H1 (cell line): ENCODE results near the gene MESD. TPM values are rescaled to one million over a fixed set of nuclear protein-coding genes. Genes with fewer than 3 reads are reported as not detected.

Experiments
- GTF2F1 ChIP-seq: IDR thresholded peaks from 2 replicates; pipeline ENCODE4 v1.6.1; 2012; ENCODE audit warnings: low read depth, low read length, improper control_type of control experiment, borderline replicate concordance
- SP4 ChIP-seq: IDR thresholded peaks from 2 replicates; pipeline ENCODE4 v1.6.1; 2012; ENCODE audit warnings: low read length, inconsistent platforms
- SRF ChIP-seq: IDR thresholded peaks from 2 replicates; pipeline ENCODE4 v1.6.1; 2011; ENCODE audit warnings: mild to moderate bottlenecking, low read depth, low read length, moderate library complexity
- USF2 ChIP-seq: IDR thresholded peaks from 2 replicates; pipeline ENCODE4 v1.6.1; 2011; ENCODE audit warnings: low read length, improper control_type of control experiment
- polyA plus RNA-seq, 7 experiments: library from polyadenylated mRNA; depleted of rRNA in 3 of 7; stranded (reverse) in 5 of 7; unstranded in 2 of 7; fragments of >200 nt in 5 of 7; fragments of 200-250 nt in 2 of 7; gene quantifications; 1 replicate in 5 of 7; 2 replicates in 1 of 7; 4 replicates in 1 of 7; pipeline versions ENCODE4 v1.2.1 to v1.2.3, GENCODE V29; 2011 to 2013; ENCODE audit warnings: missing spikeins in 2 of 7, mixed read lengths in 2 of 7
- total RNA-seq: library from RNA; stranded (reverse); fragmentation: NEBNext Ultra II Directional; extraction: Animal tissue kit (Norgen Biotek cat#: 25700); gene quantifications from 2 replicates; pipeline ENCODE4 v1.2.1, GENCODE V29; 2021

Gene MESD
- total and polyA plus RNA-seq, 2 of the 8 experiments (the other 6 are each of a cell fraction or from before 2014, with no cell fraction given), result 11.0 to 28.3 TPM

- TF ChIP-seq USF2, result no peak
- no peak for TF ChIP-seq SP4
- no peak for TF ChIP-seq SRF
- no peak for TF ChIP-seq GTF2F1
These were observed 65.3 kb downstream of the MESD start (continued) for GRCh38 chr15:80924278-80924677.
